Caco-2 (cell line): Measurements from ENCODE around the gene ABCA1. TPM values are rescaled to one million over a fixed set of nuclear protein-coding genes. Genes with fewer than 3 reads are reported as not detected.

Source experiments
- BruUV-seq: library from RNA; stranded (reverse); fragments of 400-500 nt; replicated peaks from 2 replicates; lab custom pipeline; 2021; lab: Mats Ljungman, UMichigan
- CTCF ChIA-PET: fragments of 300-600 bp; sonication (Branson Sonifier 250); formaldehyde crosslinking; loops from one replicate; lab custom pipeline; 2022; ENCODE audit warnings: antibody characterized with exemption; lab: Charles Lee
- POLR2A ChIA-PET: fragments of 300-600 bp; sonication (Branson Sonifier 250); formaldehyde crosslinking; loops from one replicate; lab custom pipeline; 2022; ENCODE audit warnings: antibody characterized with exemption; lab: Charles Lee
- DNase-seq, 2 experiments: peaks; one replicate each; pipeline versions ENCODE4 v3.0.0 to v3.0.0-alpha.2; 2020 to 2022
- H3K27me3 ChIP-seq: replicated peaks from 2 replicates; pipeline ENCODE4 v1.6.0; 2011; ENCODE audit warnings: low read length; ENCODE audit not compliant: control insufficient read depth, insufficient read depth
- H3K36me3 ChIP-seq: 2 replicates; pipeline ENCODE4 v1.5.1; 2011; ENCODE audit warnings: low read length; ENCODE audit not compliant: control insufficient read depth, insufficient read depth
- H3K4me1 ChIP-seq: fragments of 250-450 bp; sonication (Bioruptor Pico); 2 replicates; pipeline ENCODE4 v1.5.1; 2020; ENCODE audit warnings: mild to moderate bottlenecking
- H3K4me3 ChIP-seq: 2 replicates; pipeline ENCODE4 v1.5.1; 2011; ENCODE audit warnings: low read depth, mild to moderate bottlenecking, control low read depth, low read length
- H3K9me3 ChIP-seq: fragments of 250-450 bp; sonication (Bioruptor Pico); 2 replicates; pipeline ENCODE4 v1.5.1; 2020; ENCODE audit warnings: mild to moderate bottlenecking, moderate library complexity
- H3K27ac Mint-ChIP-seq: one replicate; pipeline ENCODE4 v1.8.0; 2022; ENCODE audit warnings: mixed read lengths; ENCODE audit not compliant: unreplicated experiment
- H3K27me3 Mint-ChIP-seq: one replicate; pipeline ENCODE4 v1.8.0; 2022; ENCODE audit warnings: mixed read lengths; ENCODE audit not compliant: insufficient read depth, unreplicated experiment
- H3K36me3 Mint-ChIP-seq: one replicate; pipeline ENCODE4 v1.8.0; 2022; ENCODE audit warnings: mild to moderate bottlenecking, mixed read lengths; ENCODE audit not compliant: insufficient read depth, unreplicated experiment
- H3K4me1 Mint-ChIP-seq: one replicate; pipeline ENCODE4 v1.8.0; 2022; ENCODE audit warnings: low read depth, mixed read lengths; ENCODE audit not compliant: unreplicated experiment
- H3K4me3 Mint-ChIP-seq: one replicate; pipeline ENCODE4 v1.8.0; 2022; ENCODE audit warnings: mild to moderate bottlenecking, moderate library complexity, mixed read lengths; ENCODE audit not compliant: unreplicated experiment
- H3K9me3 Mint-ChIP-seq: one replicate; pipeline ENCODE4 v1.8.0; 2022; ENCODE audit warnings: mixed read lengths; ENCODE audit not compliant: unreplicated experiment
- intact Hi-C: fragments of 100-400 bp; cut with micrococcal nuclease; formaldehyde crosslinking; loops from one replicate; pipeline ENCODE4 v1.10.0; 2022; ENCODE audit not compliant: unreplicated experiment
- total RNA-seq: library from RNA; stranded (reverse); gene quantifications from 2 replicates; pipeline ENCODE4 v1.2.3, GENCODE V29; 2022
- TF ChIP-seq, protein P1 (sequence below), 2 experiments: fragments of 200-600 bp in 1 of 2; IDR thresholded peaks; 1 replicate in 1 of 2; 2 replicates in 1 of 2; pipeline versions ENCODE4 v1.5.1 to v1.8.0; 2011 to 2022; ENCODE audit warnings: antibody characterized with exemption in 1 of 2, control low read depth in 1 of 2, inconsistent platforms in 1 of 2, low read depth in 1 of 2, low read length in 1 of 2, mild to moderate bottlenecking in 1 of 2, moderate library complexity in 1 of 2; ENCODE audit not compliant: insufficient read depth in 1 of 2, severe bottlenecking in 1 of 2, unreplicated experiment in 1 of 2

ABCA1 gene
- total RNA-seq, 1 experiment from 2014 or later: 14.0 TPM

DNA sequence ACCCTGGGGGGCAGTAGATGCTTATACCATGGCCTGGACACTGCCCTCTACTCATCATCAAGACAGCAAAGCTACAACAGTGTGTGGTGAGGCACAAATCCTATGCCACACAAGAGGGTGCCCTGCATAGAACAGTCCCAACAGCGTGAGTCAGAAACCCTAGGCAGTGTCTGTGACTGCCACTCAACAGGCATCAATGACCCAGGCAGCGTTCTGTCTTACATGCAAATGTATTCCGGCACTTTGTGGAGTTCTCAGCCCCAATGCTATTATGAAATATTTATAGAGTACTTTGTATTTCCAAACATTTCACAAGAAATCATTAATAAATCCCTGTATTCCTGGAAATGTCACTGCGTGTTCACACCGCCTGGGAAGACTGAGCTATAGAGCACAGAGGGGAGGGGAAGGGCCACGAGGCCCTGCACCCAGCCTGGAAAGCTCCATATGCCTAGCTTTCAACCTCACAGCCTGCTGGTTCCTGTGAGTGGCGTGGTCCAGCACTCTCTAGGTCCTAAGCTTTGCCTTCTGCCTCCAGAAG is 86.3 kb downstream of the ABCA1 start:
- no peak for DNase-seq
- Histone ChIP-seq H3K36me3 (peaks cover 6% of the 10 kb centered on the region; the same call in 1 of the 2 replicates), H3K4me3 (no peak overlapping the region), H3K4me1 (no peaks in the 10 kb centered on the region), H3K27me3 (no peaks in the 10 kb centered on the region), H3K9me3 (no peaks in the 10 kb centered on the region)
- Mint-ChIP-seq H3K27me3 (no peaks in the 10 kb centered on the region), H3K9me3 (no peaks in the 10 kb centered on the region), H3K36me3 (peaks cover 6% of the 10 kb centered on the region), H3K27ac (no peak overlapping the region), H3K4me3 (no peak overlapping the region), H3K4me1 (peaks cover 4% of the 10 kb centered on the region)
- no TSS peak for BruUV-seq
- CTCF ChIA-PET: no interaction called here
- TF ChIP-seq, protein P1, sequence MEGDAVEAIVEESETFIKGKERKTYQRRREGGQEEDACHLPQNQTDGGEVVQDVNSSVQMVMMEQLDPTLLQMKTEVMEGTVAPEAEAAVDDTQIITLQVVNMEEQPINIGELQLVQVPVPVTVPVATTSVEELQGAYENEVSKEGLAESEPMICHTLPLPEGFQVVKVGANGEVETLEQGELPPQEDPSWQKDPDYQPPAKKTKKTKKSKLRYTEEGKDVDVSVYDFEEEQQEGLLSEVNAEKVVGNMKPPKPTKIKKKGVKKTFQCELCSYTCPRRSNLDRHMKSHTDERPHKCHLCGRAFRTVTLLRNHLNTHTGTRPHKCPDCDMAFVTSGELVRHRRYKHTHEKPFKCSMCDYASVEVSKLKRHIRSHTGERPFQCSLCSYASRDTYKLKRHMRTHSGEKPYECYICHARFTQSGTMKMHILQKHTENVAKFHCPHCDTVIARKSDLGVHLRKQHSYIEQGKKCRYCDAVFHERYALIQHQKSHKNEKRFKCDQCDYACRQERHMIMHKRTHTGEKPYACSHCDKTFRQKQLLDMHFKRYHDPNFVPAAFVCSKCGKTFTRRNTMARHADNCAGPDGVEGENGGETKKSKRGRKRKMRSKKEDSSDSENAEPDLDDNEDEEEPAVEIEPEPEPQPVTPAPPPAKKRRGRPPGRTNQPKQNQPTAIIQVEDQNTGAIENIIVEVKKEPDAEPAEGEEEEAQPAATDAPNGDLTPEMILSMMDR (IDR thresholded peaks at IDR 0.05; ENCODE audit: insufficient read depth in 1 of 2, low read depth in 1 of 2, low read length in 1 of 2, severe bottlenecking in 1 of 2, unreplicated experiment in 1 of 2): no peak
- intact Hi-C loops: no loop called here
- POLR2A ChIA-PET: no interaction called here

GRCh38 chr9:104838958-104839357 is 89.0 kb downstream of the ABCA1 start:
- no peak overlapping the region for H3K4me3 Mint-ChIP-seq
- ChIA-PET CTCF (interaction anchor here (0.7 kb wide), 1 partner anchor 64 kb away, joined by 3 read pairs; no protein-coding TSS in a partner anchor), POLR2A (no interaction called here)
- H3K27ac Mint-ChIP-seq: no peak overlapping the region
- DNase-seq: no peak
- no peaks in the 10 kb centered on the region for H3K36me3 Mint-ChIP-seq
- H3K9me3 Mint-ChIP-seq: no peaks in the 10 kb centered on the region
- peaks cover 7% of the 10 kb centered on the region; the same call in 1 of the 2 replicates for H3K36me3 ChIP-seq
- no peak overlapping the region for H3K4me3 ChIP-seq
- H3K27me3 Mint-ChIP-seq: no peaks in the 10 kb centered on the region
- BruUV-seq: no TSS peak
- TF ChIP-seq, protein P1 (IDR thresholded peaks at IDR 0.05; ENCODE audit: insufficient read depth in 1 of 2, low read depth in 1 of 2, low read length in 1 of 2, severe bottlenecking in 1 of 2, unreplicated experiment in 1 of 2): no peak
- no peaks in the 10 kb centered on the region for H3K9me3 ChIP-seq
- H3K4me1 ChIP-seq: no peaks in the 10 kb centered on the region
- no peaks in the 10 kb centered on the region for H3K27me3 ChIP-seq
- intact Hi-C loops: no loop called here
- H3K4me1 Mint-ChIP-seq: peaks cover 8% of the 10 kb centered on the region

DNA sequence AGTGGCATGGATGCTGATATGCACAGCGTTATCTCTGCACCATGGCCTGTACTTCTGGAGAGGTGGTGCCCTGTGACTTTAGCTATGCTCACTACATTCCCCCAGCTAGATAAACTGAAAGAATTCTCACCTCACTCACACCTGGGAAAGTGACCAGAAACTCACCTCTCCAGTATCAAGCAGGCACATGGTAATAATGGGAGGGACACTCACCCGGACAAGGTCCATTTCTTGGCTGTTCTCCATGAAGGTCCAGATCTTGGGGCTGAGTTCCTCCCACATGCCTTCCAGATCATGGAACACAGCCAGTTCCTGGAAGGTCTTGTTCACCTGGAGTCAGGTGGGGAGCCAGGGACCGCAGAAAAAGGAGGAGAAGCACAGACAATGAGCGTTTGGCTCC is 91.2 kb downstream of the ABCA1 start:
- no peaks in the 10 kb centered on the region for H3K27me3 Mint-ChIP-seq
- ChIA-PET POLR2A (no interaction called here), CTCF (no interaction called here)
- peaks cover 8% of the 10 kb centered on the region for H3K4me1 Mint-ChIP-seq
- H3K4me3 Mint-ChIP-seq: no peak overlapping the region
- Histone ChIP-seq H3K4me3 (no peak overlapping the region), H3K27me3 (no peaks in the 10 kb centered on the region), H3K4me1 (no peaks in the 10 kb centered on the region), H3K36me3 (peaks cover 6% of the 10 kb centered on the region), H3K9me3 (no peaks in the 10 kb centered on the region)
- TF ChIP-seq, protein P1 (IDR thresholded peaks at IDR 0.05; ENCODE audit: insufficient read depth in 1 of 2, low read depth in 1 of 2, low read length in 1 of 2, severe bottlenecking in 1 of 2, unreplicated experiment in 1 of 2): no peak
- H3K27ac Mint-ChIP-seq: no peak overlapping the region
- peaks cover under 1% of the 10 kb centered on the region for H3K36me3 Mint-ChIP-seq
- intact Hi-C loops: no loop called here
- BruUV-seq: no TSS peak
- no peaks in the 10 kb centered on the region for H3K9me3 Mint-ChIP-seq
- DNase-seq: no peak
